HG03575 (cell line): ENCODE data around the gene NEURL1.
"Not testable (repeated sequence)": the region's sequence is repeated elsewhere in the genome, so short reads cannot be mapped to it uniquely, and the experiment has no call there.

ENCODE experiments used
- ATAC-seq: cut with Tn5 transposase; IDR thresholded peaks from one replicate; pipeline ENCODE4 v1.9.1; 2021; ENCODE audit not compliant: unreplicated experiment, insufficient number of reproducible peaks, low FRiP score; ENCODE audit errors: extremely low read depth

NEURL1 gene

GRCh38 chr10:103607051-103607450 is 113.5 kb downstream of the NEURL1 start:
- not testable (repeated sequence) for ATAC-seq

- not testable (repeated sequence) for ATAC-seq
Measured at GRCh38 chr10:103608056-103608455, 114.6 kb downstream of the NEURL1 start.

GRCh38 chr10:103609231-103610082 is 116.0 kb downstream of the NEURL1 start:
- ATAC-seq = no peak

GRCh38 chr10:103610083-103610472 is 116.6 kb downstream of the NEURL1 start:
- ATAC-seq = no peak

- ATAC-seq = no peak
Measured at GRCh38 chr10:103610921-103611511, 117.5 kb downstream of the NEURL1 start.

- no peak for ATAC-seq
Measured at GRCh38 chr10:103612462-103613365, 119.2 kb downstream of the NEURL1 start.

GRCh38 chr10:103613616-103614015 is 120.1 kb downstream of the NEURL1 start:
- ATAC-seq = no peak

- ATAC-seq = no peak
Measured at GRCh38 chr10:103614306-103615158, 121.0 kb downstream of the NEURL1 start.

GRCh38 chr10:103616705-103617601 is 123.4 kb downstream of the NEURL1 start:
- ATAC-seq = no peak

- ATAC-seq = no peak
Measured at GRCh38 chr10:103617602-103618385, 124.3 kb downstream of the NEURL1 start.

- ATAC-seq = no peak
Measured at GRCh38 chr10:103618575-103619423, 125.3 kb downstream of the NEURL1 start.

- no peak for ATAC-seq
Measured at GRCh38 chr10:103619424-103620351, 126.2 kb downstream of the NEURL1 start.

GRCh38 chr10:103620352-103620740 is 126.8 kb downstream of the NEURL1 start:
- ATAC-seq = no peak

- ATAC-seq = no peak
Measured at GRCh38 chr10:103620891-103621782, 127.6 kb downstream of the NEURL1 start.
